ENCODE results near the gene SPATA4.

- TF ChIP-seq CTCF (conservative IDR thresholded peaks at IDR 0.05; ENCODE audit: low read depth, low read length) (no peak), EZH2phosphoT487 (IDR thresholded peaks at IDR 0.05; ENCODE audit: borderline replicate concordance, low read length) (no peak)
Measured at GRCh38 chr4:176186067-176186466, 9.3 kb downstream of the SPATA4 start.

Measured in PC-3 (cell line).